NCI-H526 (cell line): ENCODE data around the gene ARHGEF16.

Experiments used
- DNase-seq, 2 experiments: peaks; one replicate each; lab custom pipeline; 2025; lab: John Stamatoyannopoulos, UW

The ARHGEF16 gene

DNA sequence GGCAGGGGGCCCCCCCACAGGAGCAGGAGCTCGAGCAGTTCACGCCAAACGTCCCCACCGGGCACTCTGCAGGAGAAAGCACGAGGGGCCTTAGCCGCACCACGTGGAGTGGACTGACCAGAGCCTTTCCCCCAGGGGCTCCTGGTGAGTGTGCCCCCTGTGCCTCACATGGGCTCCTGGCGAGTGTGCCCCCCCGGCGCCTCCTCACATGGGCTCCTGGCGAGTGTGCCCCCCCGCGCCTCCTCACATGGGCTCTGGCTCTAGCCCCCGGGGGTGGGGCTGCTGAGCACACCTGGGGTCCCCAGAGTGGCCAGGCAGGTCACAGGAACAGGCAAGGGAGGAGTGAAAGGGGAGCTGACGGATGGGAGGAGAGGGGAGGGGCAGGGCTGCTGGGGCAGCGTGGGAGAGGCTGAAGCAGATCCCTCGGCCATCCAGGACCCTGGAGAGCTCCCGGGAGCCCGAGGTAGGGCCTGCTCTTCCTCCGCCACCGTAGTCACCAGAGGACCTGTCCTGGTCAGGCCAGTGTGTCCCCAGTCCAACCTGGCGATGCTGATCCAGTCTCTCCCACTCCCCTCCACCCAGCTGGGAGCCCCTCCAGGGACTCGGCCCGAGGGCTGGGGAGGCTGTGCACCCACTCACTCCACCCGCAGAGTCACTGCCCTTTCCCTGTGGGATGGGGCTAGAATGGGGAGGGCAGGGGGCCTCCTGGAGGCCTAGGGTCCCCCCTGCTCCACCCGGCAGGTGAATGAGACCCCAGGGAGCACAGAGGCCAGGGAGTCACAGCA is 47.6 kb downstream of the ARHGEF16 start:
- no peak for DNase-seq

DNA sequence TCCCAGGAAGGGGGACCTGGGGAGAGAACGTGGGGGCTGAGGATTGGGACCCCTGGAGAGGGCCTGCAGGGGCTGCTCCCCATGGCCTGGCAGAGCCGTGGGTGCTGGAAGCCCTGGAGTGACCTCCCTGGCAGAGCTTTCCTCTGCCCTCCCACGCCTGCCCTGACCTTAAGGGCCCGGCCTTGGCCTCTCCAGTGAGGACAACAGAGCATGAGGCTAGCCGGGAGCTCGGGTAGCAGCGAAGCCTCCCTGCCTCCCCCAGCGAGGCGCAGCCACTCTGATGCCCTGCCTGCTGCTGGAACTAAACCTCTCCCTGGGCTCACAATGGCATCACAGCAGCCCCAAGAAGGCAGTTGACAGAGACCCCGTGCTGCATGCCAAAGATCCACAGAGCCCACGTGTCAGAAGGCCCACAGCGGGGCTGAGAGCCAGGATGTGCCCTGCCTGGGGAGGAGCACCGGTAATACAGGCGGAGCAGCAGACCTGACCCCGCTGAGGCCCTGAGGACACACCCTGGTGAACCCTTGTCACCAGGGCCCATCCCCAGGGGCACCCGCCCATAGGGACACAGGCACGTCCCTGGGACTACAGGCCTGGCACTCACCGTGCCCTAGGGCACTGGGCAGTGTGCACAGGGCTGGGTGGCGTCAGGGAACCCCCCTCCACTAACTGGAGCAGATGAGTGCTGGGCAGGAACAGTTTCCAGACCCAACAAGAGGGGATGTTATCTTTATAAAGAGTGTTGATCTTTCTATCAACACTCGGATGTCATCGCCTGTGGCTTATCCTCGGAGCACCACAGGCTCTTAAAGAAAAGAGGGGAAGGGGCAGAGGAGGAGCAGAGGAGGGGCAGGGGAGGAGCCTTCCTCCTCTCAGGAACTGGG is 48.4 kb downstream of the ARHGEF16 start:
- no peak for DNase-seq

DNA sequence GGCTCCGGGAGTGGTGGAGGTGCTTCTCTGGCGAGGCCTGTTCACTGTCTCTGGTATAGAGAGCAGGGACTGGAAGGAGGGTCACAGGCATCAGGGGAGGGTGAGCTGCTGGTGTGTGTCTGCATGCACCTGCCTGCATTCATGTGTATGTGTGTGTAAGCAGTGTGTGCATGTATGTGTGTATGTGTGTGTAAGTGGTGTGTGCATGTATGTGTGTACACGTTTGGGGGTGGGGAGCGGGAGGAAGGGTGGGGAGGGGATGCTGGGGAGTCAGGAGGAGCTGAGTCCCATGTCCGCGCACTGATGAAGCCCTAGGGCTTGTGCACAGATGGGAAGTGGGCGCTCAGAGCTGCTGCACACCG is 49.0 kb downstream of the ARHGEF16 start:
- no peak for DNase-seq

DNA sequence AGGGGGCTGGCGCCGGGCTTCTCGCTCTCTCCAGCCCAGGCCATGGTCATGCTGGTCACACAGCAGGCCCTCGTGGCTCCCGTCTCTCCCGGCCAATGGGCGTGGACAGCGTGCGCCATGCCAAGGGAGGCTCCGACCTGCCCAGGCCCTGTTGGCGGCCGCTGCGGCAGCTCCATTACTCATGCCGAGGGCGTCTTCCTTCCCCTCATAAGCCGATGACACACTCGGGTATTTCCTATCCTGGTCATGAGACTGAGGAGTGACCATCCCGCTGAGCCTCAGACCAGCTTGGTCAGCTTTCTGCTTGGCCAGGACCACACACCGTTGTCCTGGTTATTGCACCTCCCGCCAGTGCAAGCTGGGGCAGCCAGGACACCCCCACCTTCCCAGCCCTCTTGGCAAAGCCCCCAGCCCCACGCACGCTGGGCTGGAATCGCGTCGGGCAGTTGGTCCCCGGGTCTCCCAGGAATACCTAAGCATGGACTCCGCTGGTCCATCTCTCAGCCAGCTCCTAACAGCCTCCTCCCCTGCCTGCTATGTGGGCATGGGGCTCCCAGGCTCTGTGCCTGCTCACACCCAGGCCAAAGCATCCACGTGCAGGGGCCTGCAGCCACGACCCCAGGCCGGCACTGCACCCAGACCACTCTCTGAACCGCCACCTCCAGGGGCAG is 49.8 kb downstream of the ARHGEF16 start:
- DNase-seq, result no peak

DNA sequence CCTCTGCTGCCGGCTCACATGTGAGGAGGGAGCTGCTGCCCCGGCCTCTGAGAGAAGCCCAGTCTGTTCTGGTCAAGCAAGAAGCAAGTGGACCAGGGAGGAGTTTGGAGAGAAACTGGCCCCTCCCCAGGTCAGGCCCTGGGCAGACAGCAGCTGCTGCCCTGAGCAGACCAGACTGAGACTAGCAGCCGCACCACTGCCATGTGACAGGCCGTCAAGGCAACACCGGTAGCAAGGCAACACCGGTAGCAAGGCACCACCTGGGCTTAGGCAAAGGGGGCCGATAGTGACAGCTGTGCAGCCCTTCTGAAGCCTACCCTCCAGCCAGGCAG is 50.3 kb downstream of the ARHGEF16 start:
- DNase-seq, result peak in 1 of 2 experiments; percentile 62

DNA sequence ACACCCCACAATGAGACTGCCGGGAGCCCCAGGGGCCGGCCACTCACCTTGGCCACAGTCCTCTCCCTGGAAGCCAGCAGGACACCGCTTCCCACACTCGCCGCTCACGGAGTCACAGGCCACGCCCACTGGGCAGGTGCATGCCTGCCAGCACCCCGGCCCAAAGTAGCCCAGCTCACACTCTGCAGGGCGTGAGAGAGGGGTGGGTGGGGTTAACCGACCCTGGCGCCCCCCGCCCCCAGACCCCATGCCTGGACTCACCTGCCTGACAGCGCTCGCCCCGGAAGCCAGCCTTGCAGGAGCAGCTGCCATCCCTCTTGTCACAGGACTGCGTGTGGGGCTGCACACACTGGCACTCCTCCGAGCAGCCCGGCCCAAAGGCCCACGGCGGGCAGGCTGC is 50.7 kb downstream of the ARHGEF16 start:
- DNase-seq, result peak in 1 of 2 experiments; percentile 62

DNA sequence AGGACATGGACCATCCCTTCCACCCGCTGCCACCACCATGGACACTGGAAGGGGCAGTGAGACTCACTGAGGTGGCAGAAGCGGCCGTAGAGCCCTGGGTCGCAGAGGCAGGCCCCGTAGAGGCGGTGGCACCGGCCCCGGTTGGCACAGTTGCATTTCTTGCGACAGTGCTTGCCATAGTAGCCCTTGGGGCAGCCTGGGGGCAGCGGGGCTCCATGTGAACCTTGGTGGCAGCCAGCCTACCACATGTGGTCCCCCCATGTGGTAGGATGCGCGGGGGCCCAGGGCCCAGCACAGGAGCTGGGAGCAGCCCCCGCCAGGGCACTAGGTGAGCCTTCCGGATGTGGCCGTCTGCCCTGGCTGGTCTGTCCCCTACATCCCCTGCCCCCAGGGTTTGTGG is 51.6 kb downstream of the ARHGEF16 start:
- no peak for DNase-seq

DNA sequence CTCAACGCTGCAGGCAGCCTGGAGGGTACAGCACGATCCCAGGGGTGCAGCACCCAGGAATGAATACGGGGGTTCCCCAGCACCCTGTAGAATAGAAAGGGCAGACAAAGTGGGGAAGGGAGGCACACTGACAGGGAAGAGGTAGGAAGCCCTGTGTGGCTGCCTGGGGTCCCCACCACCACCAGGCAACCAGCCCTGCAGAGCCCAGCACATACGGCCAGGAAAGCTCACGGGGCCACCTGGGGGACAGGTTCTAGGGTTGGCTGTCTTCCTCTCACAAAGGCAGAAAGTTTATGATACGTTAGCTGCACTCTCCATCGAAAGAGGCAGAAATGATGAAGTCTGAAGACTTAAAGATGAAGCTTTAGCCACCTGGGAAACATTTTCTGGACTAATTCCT is 52.5 kb downstream of the ARHGEF16 start:
- no peak for DNase-seq

DNA sequence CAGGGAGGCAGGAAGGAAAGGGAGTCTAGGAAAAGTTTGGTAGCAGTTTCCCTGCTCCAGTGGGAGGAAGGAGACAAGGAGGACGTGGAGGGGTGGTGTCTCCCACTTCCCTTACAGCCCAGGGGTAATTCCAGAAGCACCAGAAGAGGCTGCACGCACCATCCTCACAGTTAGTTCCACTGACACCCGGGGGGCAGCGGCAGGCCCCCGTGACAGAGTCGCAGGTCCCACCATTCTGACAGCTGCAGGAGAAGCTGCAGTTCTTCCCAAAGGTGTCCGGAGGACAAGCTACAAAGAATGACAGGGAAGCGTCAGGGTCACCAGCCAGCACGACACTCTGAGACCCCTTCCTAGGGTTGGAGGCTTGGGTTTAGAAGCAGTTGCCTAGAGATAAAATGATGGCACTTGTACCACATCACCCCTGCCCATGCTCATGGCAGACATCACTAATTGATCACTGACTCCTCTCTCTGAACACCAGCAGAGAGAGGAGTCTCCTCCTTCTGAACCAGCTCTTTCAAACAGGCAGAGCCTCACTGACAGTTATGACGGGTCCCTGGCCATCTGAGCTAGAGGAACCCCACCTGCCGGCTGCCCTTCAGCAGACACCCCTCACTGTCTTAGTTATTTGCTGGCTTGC is 53.3 kb downstream of the ARHGEF16 start:
- DNase-seq, result no peak

DNA sequence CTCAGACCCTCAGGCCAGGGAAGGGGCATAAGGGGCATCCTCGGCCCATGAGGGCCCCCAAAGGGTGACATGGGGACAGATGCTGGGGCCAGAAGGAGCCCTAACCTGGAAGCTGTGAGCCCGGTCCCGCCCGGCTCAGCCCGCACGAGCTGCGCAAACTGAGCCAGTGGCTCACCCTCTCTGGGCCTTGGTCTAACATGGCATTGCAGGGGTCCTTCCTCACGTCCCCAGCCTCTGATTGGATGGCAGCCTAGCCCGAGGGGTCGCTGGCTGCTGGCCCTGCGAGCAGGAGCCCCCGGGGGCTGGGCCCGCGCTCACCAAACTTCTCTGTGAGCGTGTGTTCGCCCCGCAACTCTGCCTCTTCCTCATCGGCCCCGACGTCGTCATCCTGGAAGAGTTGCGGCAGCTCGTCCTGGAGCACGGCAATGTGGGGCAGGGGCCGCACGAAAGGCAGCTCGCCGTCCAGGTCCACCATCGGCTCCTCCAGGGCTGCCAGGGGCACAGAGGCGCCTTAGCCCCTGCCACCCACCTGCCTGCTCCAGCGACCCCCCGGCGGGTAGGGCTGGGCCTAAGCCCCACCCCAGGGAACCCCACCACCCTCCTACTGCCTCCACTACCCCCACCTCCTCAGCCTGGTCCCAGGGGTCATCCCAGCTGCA is 54.4 kb downstream of the ARHGEF16 start:
- DNase-seq, result no peak

DNA sequence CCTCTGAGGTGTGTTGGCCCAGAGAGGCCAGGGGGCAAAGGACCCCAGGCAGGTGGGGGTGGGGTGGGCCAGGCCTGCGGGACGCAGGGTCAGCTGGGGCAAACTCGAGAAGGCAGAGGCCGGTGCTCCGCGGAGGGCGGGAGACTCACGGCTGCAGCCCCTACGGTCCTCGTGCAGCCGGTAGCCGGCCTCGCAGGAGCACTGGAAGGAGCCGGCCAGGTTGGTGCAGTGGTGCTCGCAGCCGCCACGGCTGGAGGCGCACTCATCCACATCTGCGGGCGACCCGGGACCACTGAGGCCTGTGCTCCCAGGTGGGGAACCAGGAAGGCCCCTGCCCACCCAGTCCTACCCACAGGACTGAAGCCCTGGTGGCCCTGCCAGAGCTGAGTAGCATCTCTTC is 55.3 kb downstream of the ARHGEF16 start:
- DNase-seq, result no peak

DNA sequence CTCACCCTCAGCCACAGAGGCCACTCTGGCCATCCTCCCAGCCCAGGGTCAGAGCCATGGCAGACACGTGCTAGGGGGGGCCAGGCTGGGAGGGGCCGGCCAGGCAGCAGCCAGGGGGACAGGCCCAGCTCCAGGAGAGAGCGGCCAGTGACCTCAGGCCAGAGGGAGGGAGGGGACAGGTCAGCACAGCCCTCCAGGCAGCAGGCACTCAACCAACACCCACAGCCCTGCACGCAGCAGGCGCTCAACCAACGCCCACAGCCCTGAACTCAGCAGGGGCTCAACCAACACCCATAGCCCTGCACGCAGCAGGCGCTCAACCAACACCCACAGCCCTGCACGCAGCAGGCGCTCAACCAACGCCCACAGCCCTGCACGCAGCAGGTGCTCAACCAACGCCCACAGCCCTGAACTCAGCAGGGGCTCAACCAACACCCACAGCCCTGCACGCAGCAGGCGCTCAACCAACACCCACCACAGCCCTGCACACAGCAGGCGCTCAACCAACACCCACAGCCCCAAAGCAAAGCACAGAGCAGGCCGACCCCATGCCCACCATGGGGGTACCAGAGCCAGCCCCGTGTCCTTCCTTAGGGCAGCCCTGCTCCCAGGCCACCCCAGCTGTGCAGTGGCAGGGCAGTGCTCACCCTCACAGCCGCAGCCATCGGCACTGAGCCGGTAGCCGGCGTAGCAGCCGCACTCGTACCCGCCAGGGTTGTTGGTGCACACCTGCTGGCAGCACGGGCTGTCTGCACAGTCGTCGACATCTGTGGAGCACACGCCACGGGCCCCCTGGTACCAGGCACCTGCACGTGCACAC is 55.9 kb downstream of the ARHGEF16 start:
- DNase-seq, result no peak

DNA sequence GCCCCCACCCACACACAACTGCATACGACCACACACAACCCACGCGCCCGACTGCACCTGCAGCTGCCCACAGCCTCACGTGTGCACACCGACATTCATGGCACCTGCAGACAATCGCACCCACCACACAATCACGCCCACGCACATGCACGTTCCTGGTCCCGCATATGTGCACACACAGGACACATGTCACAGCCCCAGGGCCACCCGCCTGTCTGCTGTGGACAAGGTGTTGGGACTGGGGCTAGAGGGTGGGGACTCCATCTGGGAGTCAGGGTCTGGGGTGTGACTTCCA is 56.4 kb downstream of the ARHGEF16 start:
- DNase-seq, result no peak

DNA sequence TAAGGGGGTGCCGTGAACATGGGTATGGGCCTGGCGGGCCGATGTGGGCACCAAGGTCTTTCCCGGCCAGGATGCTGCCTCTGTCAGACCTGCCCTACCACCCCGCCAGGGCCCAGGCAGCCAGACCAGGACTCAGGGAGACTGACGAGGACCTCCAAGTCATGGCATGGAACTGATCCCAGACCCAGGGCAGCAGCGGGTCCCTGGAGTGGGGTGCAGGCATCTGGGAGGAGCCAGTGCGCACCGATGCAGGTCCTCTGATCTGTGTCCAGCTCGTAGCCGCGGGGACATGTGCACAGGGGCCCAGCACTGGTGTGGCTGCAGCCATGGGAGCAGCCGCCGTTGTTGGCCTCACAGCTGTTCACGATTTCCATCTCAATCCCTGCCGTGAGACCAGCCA is 56.8 kb downstream of the ARHGEF16 start:
- no peak for DNase-seq

DNA sequence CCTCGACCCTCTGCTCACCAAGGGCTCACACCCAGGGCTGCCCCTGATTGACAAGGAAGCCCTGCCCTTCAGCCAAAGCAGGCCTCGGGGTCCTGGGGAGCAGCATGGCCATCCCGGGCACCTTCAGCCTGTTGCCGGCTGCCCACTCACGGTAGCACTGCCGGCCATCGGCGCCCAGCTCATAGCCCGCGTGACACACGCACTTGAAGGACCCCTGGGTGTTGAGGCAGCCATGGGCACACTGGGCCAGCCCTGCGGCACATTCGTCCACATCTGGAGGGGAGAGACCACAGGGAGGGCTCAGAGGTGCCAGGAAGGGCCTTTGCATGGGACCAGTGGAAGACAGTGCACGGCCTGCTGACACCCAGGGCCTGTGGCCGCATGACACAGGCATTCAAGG is 57.4 kb downstream of the ARHGEF16 start:
- DNase-seq, result no peak

DNA sequence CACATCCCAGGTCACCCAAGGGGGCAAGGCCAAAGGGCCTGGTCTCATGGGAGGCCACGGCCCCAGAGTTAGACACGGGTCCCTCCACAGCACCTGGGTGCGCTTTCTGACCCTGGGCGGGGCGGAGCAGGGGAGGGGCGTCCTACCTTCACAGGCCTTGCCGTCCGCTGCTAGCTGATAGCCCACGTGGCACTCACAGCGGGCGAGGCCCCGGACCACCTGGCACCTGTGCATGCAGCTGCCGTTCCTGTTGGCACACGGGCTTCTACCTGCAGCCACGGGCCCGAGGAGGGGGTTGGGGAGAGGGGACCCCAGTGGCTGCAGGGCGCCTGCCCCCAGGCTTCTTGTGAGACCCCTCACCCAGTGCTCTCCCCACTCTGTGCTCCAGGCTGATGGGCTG is 59.9 kb downstream of the ARHGEF16 start:
- no peak for DNase-seq

DNA sequence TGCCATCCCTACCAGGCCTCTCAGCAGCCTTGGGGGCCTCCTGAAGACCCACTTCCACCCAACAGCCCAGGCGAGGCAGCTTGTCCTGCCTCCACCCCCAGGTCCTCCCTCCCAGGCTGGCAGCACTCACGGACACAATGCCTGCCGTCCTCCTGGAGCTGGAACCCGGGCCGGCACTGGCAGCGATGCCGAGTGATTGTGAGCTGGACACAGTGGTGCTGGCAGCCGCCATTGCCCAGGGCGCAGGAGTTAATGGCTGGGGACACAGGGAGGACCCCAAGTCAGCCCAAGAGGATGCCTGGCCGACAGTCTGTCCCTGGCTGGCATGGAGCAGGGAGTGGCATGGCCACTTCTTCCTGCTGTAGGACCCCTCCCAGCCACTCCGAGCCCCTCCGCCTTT is 60.8 kb downstream of the ARHGEF16 start:
- no peak for DNase-seq

DNA sequence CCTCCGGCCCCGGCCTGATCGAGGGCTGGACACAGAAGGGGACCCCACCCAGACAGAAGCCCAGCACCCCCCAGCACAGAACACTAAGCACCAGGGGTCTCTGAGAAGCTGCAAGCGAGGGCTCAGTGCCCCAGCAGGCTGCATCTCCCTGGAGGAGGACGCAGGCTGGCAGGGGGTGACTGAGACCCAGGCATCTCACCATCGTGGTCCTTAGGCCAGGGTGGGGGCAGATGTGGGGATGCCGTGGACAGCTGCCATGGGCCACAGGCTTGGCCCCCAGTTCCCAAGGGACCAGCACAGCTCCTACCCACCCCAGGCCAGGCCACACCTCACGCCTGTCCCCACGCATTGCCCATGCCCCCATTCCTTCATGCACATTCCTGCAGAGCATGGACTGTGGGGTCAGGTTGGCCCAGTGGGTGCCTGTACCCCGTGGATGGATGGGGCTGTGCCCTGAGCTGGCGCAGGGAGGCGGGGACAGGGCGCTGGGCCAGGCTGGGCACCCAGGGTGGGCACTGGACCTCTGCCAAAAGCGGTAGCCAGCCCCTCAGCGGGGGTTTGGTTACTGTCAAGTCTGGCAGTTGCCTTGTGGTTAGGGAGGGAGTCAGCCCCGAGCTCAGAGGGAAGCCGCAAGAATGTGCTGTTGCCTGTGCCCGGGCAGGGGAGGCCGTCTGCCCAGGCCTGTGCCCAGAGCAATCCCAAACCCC is 61.5 kb downstream of the ARHGEF16 start:
- no peak for DNase-seq

DNA sequence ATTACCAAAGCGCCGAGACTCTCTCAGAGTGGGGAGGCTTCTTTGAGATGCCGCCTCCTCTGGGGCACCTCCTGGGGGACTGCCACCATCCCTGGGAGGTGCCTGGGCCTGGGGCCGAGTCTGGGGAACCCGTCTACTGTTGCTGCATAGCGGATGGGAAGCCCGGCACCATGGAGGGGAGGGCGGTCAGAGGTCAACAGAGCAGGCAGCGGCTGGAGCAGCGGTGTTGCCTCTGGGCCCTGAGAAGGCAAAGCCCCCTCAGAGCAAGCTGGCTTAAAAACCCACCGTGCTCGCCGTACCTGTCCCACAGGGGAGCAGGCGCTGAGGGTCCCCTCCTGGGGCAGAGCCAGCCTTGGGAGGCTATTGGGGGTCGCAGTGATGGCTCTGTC is 62.0 kb downstream of the ARHGEF16 start:
- no peak for DNase-seq

DNA sequence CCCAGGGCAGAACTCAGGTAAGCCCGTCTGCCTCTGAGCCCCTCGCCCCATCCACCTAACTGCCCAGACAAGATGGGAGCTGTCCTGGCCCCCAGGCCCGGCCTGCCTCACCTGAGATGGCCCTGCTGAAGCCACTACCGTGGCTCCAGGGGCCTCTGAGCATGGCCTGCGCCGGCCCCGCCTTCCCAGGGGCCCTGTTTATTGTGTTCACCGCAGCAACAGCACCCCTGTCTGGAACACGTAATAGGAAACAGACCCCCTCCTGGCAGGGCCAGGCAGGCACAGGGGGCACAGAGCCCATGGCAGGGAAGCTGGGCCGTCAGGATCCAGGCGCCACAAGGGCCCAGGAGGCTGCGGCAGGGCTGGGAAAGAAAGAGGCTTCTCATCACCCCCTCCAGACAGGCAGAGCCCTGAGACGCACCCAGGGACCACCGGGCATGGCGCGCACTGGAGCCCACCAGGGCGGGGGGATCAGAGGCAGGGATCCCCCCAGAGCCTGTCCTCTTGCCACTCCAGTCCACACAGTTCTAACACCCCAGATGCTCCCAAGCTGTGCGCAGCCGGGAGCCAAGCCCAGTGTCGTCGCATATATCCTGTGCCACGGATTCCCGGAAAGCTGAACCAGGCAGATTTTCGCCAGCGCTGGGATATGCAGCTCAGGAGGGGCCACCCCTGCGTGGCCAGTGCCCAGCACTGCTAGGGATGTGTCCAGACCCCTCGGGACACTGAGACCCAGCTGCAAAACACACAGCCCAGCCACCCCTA is 62.6 kb downstream of the ARHGEF16 start:
- no peak for DNase-seq
